B cell (primary cell): ENCODE results near the gene C20orf204. TPM values are rescaled to one million over a fixed set of nuclear protein-coding genes. Genes with fewer than 3 reads are reported as not detected.

Source experiments
- ATAC-seq: fragments of 200-7000 bp; cut with Tn5 transposase; one replicate; pipeline ENCODE4 v1.10.0; 2021; ENCODE audit warnings: low read depth, mild to moderate bottlenecking, moderate number of reproducible peaks, moderate library complexity
- CTCF ChIA-PET: fragments of 350-600 bp; sonication (Branson Sonifier 250); formaldehyde crosslinking; loops from one replicate; lab custom pipeline; 2021; ENCODE audit warnings: antibody characterized with exemption, inconsistent platforms; lab: Charles Lee
- POLR2A ChIA-PET: fragments of 350-600 bp; sonication (Branson Sonifier 250); formaldehyde crosslinking; loops from one replicate; lab custom pipeline; 2021; ENCODE audit warnings: antibody characterized with exemption; lab: Charles Lee
- DNase-seq: peaks from one replicate; pipeline ENCODE4 v3.0.0; 2013
- H2AFZ ChIP-seq: 2 replicates; pipeline ENCODE4 v1.6.1; 2012; ENCODE audit warnings: mild to moderate bottlenecking, low read depth, low read length; ENCODE audit not compliant: insufficient read depth, poor library complexity, severe bottlenecking
- H3K27ac ChIP-seq, 2 donors: 1 replicate in 1 of 2; 2 replicates in 1 of 2; pipeline ENCODE4 v1.5.1; 2012 to 2013; ENCODE audit warnings: low read length in 2 of 2, mild to moderate bottlenecking in 2 of 2, moderate library complexity in 1 of 2
- H3K27me3 ChIP-seq, 4 experiments: fragments of 200-600 bp in 1 of 4; sonication (generic) in 1 of 4; replicated peaks in 1 of 4; 1 replicate in 2 of 4; 2 replicates in 2 of 4; pipeline versions ENCODE4 v1.6.1 to v1.7.0; 2013 to 2016; ENCODE audit warnings: low read length in 3 of 4, mild to moderate bottlenecking in 2 of 4, mixed read lengths in 1 of 4, moderate library complexity in 1 of 4; ENCODE audit not compliant: insufficient read depth in 4 of 4, control insufficient read depth in 3 of 4; ENCODE audit errors: control extremely low read depth in 1 of 4
- H3K36me3 ChIP-seq, 2 experiments: replicated peaks in 1 of 2; 1 replicate in 1 of 2; 2 replicates in 1 of 2; pipeline versions ENCODE4 v1.6.1 to v1.7.1; 2013; ENCODE audit warnings: low read length in 1 of 2; ENCODE audit not compliant: insufficient read depth in 2 of 2, control insufficient read depth in 1 of 2; ENCODE audit errors: control extremely low read depth in 1 of 2, extremely low read depth in 1 of 2
- H3K4me1 ChIP-seq, 2 donors: fragments of 200-600 bp in 1 of 2; sonication (generic) in 1 of 2; 1 replicate in 1 of 2; 2 replicates in 1 of 2; pipeline versions ENCODE4 v1.5.1 to v1.6.1; 2013 to 2017; ENCODE audit warnings: low read length in 2 of 2; ENCODE audit not compliant: control insufficient read depth in 2 of 2, insufficient read depth in 2 of 2
- H3K4me2 ChIP-seq: replicated peaks from 2 replicates; pipeline ENCODE3; 2012; ENCODE audit warnings: mild to moderate bottlenecking, low read depth, low read length; ENCODE audit not compliant: poor library complexity, severe bottlenecking
- H3K4me3 ChIP-seq, 5 experiments: fragments of 200-600 bp in 1 of 5; sonication (generic) in 1 of 5; 1 replicate in 3 of 5; 2 replicates in 2 of 5; pipeline versions ENCODE4 v1.5.1 to v1.7.0; 2011 to 2016; ENCODE audit warnings: low read length in 4 of 5, mild to moderate bottlenecking in 4 of 5, low read depth in 2 of 5, control low read depth in 1 of 5, moderate library complexity in 1 of 5; ENCODE audit not compliant: insufficient read depth in 1 of 5; ENCODE audit errors: control extremely low read depth in 1 of 5, extremely low read depth in 1 of 5
- H3K79me2 ChIP-seq: fragments of 200-600 bp; sonication (generic); one replicate; pipeline ENCODE4 v1.6.0; 2016; ENCODE audit warnings: low read length; ENCODE audit not compliant: control insufficient read depth, insufficient read depth
- H3K9ac ChIP-seq: fragments of 200-600 bp; sonication (generic); 2 replicates; pipeline ENCODE4 v1.6.1; 2017; ENCODE audit warnings: mild to moderate bottlenecking, low read length, moderate library complexity
- H3K9me3 ChIP-seq, 3 donors: one replicate each; pipeline versions ENCODE4 v1.6.1 to v1.7.1; 2013; ENCODE audit warnings: low read length in 2 of 3; ENCODE audit not compliant: control insufficient read depth in 2 of 3, insufficient read depth in 1 of 3; ENCODE audit errors: control extremely low read depth in 1 of 3
- H4K20me1 ChIP-seq: 2 replicates; pipeline ENCODE4 v1.6.0; 2012; ENCODE audit warnings: mild to moderate bottlenecking, low read length; ENCODE audit not compliant: insufficient read depth, control insufficient read depth, poor library complexity, severe bottlenecking
- H3K27ac Mint-ChIP-seq: one replicate; pipeline ENCODE4 v1.8.0; 2021; ENCODE audit warnings: mixed read lengths
- H3K27me3 Mint-ChIP-seq: one replicate; pipeline ENCODE4 v1.8.0; 2021; ENCODE audit warnings: mixed read lengths
- H3K4me1 Mint-ChIP-seq: one replicate; pipeline ENCODE4 v1.8.0; 2021; ENCODE audit warnings: mixed read lengths
- H3K4me3 Mint-ChIP-seq: one replicate; pipeline ENCODE4 v1.8.0; 2021; ENCODE audit warnings: mixed read lengths
- H3K9me3 Mint-ChIP-seq: one replicate; pipeline ENCODE4 v1.8.0; 2022; ENCODE audit warnings: mixed read lengths; ENCODE audit not compliant: insufficient read depth
- CTCF ChIP-seq: fragments of 200-600 bp; IDR thresholded peaks from one replicate; pipeline ENCODE4 v1.8.0; 2022; ENCODE audit warnings: antibody characterized with exemption, mild to moderate bottlenecking
- EZH2 ChIP-seq: IDR thresholded peaks from 2 replicates; pipeline ENCODE4 v1.6.1; 2012; ENCODE audit warnings: borderline replicate concordance, low read depth, mild to moderate bottlenecking, moderate library complexity, low read length; ENCODE audit not compliant: insufficient read depth, poor library complexity, severe bottlenecking
- WGBS: methylation state at CpG from one replicate; pipeline ENCODE4 v1.1.5; 2013; ENCODE audit warnings: missing lambda C conversion rate; ENCODE audit not compliant: insufficient coverage; 5-methylcytosine and 5-hydroxymethylcytosine counted together
- intact Hi-C: fragments of 100-400 bp; cut with micrococcal nuclease; formaldehyde crosslinking; loops from one replicate; pipeline ENCODE4 v1.10.0; 2022
- polyA plus RNA-seq: library from polyadenylated mRNA; depleted of rRNA; stranded (reverse); fragments of >200 nt; gene quantifications from 2 replicates; pipeline ENCODE4 v1.2.3, GENCODE V29; 2012
- total RNA-seq, 2 donors: library from RNA; stranded (reverse); fragments of 120-200 nt in 1 of 2; gene quantifications; 1 replicate in 1 of 2; 2 replicates in 1 of 2; pipeline versions ENCODE4 v1.2.3 to v1.2.4, GENCODE V29; 2013 to 2022

C20orf204 gene
- total and polyA plus RNA-seq, 2 donors (not counting 1 experiment from before 2014, with no cell fraction given), result 0.24 to 2.5 TPM

GRCh38 chr20:64065974-64066343 is 30.0 kb downstream of the C20orf204 start:
- Histone ChIP-seq H3K4me3 (no peak overlapping the region), H3K4me1 (peaks cover 56 to 84% of the 10 kb centered on the region in 2 donors), H4K20me1 (peaks cover 17% of the 10 kb centered on the region), H3K27ac (peak overlapping the region; percentile 40 to 55), H3K36me3 (no peaks in the 10 kb centered on the region), H3K9me3 (no peaks in the 10 kb centered on the region), H3K27me3 (no peaks in the 10 kb centered on the region), H3K79me2 (peaks cover 29% of the 10 kb centered on the region), H3K9ac (no peak overlapping the region), H2AFZ (no peak overlapping the region), H3K4me2 (peak overlapping the region; percentile 98)
- H3K27ac Mint-ChIP-seq, result peak overlapping the region; percentile 95
- 24% methylated on average over 5 of the region's 5 CpGs for WGBS
- CTCF ChIA-PET, result interaction anchor here (0.6 to 3.2 kb wide), 9 partner anchors 9 to 155 kb away, joined by 3 to 14 read pairs (median 4); partner anchors contain the start of genes LKAAEAR1, NPBWR2, OPRL1 and RGS19
- peaks cover 58% of the 10 kb centered on the region for H3K4me1 Mint-ChIP-seq
- peak; percentile 80 for DNase-seq
- no peaks in the 10 kb centered on the region for H3K9me3 Mint-ChIP-seq
- POLR2A ChIA-PET, result interaction anchor here (0.6 to 4.2 kb wide), 3 partner anchors 12 to 86 kb away, joined by 4 to 55 read pairs (median 7); partner anchors contain the start of genes OPRL1, PRPF6, RGS19 and SAMD10
- H3K4me3 Mint-ChIP-seq, result peak overlapping the region; percentile 82
- no peaks in the 10 kb centered on the region for H3K27me3 Mint-ChIP-seq
- peak; percentile 63 for ATAC-seq
- TF ChIP-seq CTCF (no peak), EZH2 (no peak)
- intact Hi-C loops, result loop anchor here (1.0 kb wide), 1 partner anchor 34 kb away; no protein-coding TSS in a partner anchor

DNA sequence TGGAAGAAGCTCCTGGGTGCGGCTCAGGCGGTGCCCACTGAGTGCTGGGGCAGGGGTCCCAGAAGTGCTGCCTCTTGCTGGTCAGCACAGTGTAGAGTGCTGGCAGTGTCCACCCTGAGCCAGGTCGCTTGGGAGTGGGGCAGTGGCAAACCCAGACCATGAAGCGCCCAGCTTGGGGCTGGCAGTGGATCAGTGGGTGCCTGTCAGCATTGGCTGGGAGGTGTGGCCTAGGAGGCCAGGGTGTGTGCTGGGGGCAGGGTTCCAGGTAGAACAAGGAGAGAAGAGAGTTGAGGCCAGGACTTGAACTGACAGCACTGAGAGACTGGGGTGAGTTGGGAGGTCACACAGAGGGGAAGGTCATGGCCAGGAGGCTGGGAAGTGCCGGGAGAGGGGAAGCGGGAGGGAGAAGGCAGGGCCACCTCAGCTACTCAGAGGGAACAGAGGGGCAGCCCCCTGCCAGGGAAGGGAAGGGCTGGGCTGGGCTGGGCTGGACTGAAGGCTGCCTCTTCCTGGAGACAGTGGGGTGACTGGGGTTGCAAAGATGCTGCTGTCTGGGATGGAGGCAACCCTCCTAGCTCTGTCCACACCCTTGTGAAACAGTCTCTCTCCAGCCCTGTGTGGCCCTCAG is 31.1 kb downstream of the C20orf204 start:
- Mint-ChIP-seq H3K27ac (peak overlapping the region; percentile 61), H3K9me3 (no peaks in the 10 kb centered on the region), H3K4me3 (peak overlapping the region; percentile 10), H3K27me3 (no peaks in the 10 kb centered on the region), H3K4me1 (peaks cover 67% of the 10 kb centered on the region)
- H3K36me3 ChIP-seq, result peaks cover 0 to 5% of the 10 kb centered on the region in 2 experiments
- CTCF ChIA-PET, result interaction anchor here (0.9 to 1.6 kb wide), 4 partner anchors 12 to 36 kb away, joined by 3 to 4 read pairs (median 3); partner anchors contain the start of genes OPRL1 and RGS19
- ATAC-seq, result no peak
- peaks cover 29% of the 10 kb centered on the region for H3K79me2 ChIP-seq
- POLR2A ChIA-PET, result interaction anchor here (4.2 kb wide), 1 partner anchor 11 kb away, joined by 55 read pairs; the partner anchor contains the start of genes OPRL1 and RGS19
- H3K4me2 ChIP-seq, result peak overlapping the region; percentile 98
- H3K4me1 ChIP-seq, result peaks cover 64 to 93% of the 10 kb centered on the region in 2 donors
- H3K4me3 ChIP-seq, result no peak overlapping the region
- peak; percentile 18 for DNase-seq
- intact Hi-C loops, result no loop called here
- H4K20me1 ChIP-seq, result peaks cover 29% of the 10 kb centered on the region
- H3K9me3 ChIP-seq, result no peaks in the 10 kb centered on the region
- no peak overlapping the region for H2AFZ ChIP-seq
- no peak overlapping the region for H3K27ac ChIP-seq
- 95% methylated on average over 6 of the region's 6 CpGs for WGBS
- H3K9ac ChIP-seq, result no peak overlapping the region
- TF ChIP-seq EZH2 (no peak), CTCF (no peak)
- no peaks in the 10 kb centered on the region for H3K27me3 ChIP-seq
